HG03378 (cell line): Measurements from ENCODE around the gene ANO10.
"Not testable (repeated sequence)": the region's sequence is repeated elsewhere in the genome, so short reads cannot be mapped to it uniquely, and the experiment has no call there.

Experiments
- ATAC-seq: cut with Tn5 transposase; IDR thresholded peaks from one replicate; pipeline ENCODE4 v1.9.1; 2021; ENCODE audit warnings: mild to moderate bottlenecking, moderate library complexity; ENCODE audit not compliant: unreplicated experiment

Gene ANO10

DNA sequence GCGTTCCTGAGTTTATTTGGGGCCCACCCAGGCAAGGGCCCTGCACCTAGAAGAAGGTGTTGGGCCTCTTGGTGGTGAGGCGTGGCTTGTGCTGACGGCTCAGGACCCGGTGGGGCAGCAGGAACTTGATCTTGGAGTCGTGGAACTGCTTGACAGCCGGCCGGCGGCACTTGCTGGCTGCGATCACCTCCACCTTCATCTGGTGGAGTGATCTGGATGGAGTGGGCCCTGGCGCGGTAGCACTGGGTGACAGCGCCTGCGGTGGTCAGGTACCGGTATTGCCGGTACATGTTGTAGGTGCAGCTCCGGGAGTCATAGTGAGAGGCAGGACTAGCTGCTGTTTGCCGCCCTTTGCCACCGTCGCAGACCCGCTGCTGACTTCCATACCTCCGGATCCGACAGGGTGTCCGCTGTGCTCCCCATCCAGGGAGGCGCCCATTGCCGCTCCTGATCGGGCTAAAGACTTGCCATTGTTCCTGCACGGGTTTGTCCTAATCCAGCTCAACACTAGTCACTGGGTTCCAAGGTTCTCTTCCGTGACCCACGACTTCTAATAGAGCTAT, 136.8 kb downstream of the ANO10 start:
- ATAC-seq = no peak

GRCh38 chr3:43481375-43481774, 140.4 kb downstream of the ANO10 start:
- ATAC-seq = no peak

- ATAC-seq = not testable (repeated sequence)
Observed at GRCh38 chr3:43478839-43479238, 143.0 kb downstream of the ANO10 start.

- no peak for ATAC-seq
Observed at GRCh38 chr3:43478118-43478785, 143.6 kb downstream of the ANO10 start.

GRCh38 chr3:43477600-43477999, 144.2 kb downstream of the ANO10 start:
- ATAC-seq = no peak

GRCh38 chr3:43473737-43474136, 148.1 kb downstream of the ANO10 start:
- ATAC-seq = no peak

- ATAC-seq = no peak
Observed at GRCh38 chr3:43473244-43473643, 148.6 kb downstream of the ANO10 start.

- no peak for ATAC-seq
Observed at GRCh38 chr3:43468133-43468532, 153.7 kb downstream of the ANO10 start.

GRCh38 chr3:43465109-43465508, 156.7 kb downstream of the ANO10 start:
- ATAC-seq = no peak

DNA sequence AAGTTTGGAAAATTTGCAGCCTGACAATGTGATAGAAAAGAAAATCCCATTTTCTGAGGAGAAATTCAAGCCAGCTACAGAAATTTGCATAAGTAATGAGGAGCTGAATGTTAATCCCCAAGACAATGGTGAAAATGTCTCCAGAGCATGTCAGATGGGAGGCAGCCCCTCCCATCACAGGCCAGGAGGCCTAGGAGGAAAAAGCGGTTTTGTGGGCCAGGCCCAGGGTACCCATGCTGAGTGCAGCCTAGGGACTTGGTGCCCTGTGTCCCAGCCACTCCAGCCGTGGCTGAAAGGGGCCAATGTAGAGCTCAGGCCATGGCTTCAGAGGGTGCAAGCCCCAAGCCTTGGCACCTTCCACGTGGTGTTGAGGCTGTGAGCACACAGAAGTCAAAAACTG, 159.2 kb downstream of the ANO10 start:
- not testable (repeated sequence) for ATAC-seq

GRCh38 chr3:43461345-43461744, 160.5 kb downstream of the ANO10 start:
- no peak for ATAC-seq

GRCh38 chr3:43457038-43457437, 164.8 kb downstream of the ANO10 start:
- ATAC-seq = not testable (repeated sequence)

DNA sequence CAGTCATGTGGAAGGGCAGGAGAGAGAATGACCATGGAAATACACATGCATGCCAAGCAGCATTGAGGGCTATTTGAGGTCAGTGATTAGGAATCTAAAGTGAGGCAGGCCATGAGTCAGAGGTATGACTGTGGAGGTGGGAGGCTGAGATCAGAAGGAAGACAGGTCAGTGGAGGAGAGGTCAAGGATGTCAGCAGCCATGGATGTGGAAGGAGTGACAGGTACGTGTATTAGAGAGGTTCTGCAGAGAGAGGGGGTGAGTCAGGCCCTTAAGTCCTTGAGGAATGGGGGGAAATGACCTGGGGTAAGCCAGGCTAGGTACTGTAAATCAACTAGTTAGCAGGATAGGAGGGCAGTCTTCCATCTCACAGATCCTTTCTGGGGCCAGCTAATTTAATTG, 166.6 kb downstream of the ANO10 start:
- ATAC-seq = no peak

DNA sequence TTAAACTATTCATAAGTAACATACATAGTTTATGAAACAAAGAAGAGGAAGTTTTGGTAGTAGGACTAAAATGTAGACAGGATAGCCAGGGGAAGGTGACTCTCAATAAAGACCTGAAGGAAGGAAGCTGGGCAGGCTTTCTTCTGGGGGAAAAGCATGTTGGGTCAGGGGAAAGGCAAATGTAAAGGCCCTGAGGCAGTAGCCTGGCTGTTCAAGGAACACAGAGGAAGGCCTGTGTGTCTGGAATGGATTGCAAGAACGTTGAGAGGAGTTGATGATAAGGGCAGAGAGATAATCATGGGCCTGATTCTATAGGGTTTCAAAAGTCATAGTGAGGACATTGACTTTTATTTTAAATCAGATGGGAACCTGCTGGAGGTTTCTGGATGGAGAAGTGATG, 167.8 kb downstream of the ANO10 start:
- ATAC-seq = no peak

- no peak for ATAC-seq
Observed at GRCh38 chr3:43451670-43452254, 170.0 kb downstream of the ANO10 start.

GRCh38 chr3:43448098-43448497, 173.7 kb downstream of the ANO10 start:
- ATAC-seq = no peak

- no peak for ATAC-seq
Observed at GRCh38 chr3:43445820-43446219, 176.0 kb downstream of the ANO10 start.

DNA sequence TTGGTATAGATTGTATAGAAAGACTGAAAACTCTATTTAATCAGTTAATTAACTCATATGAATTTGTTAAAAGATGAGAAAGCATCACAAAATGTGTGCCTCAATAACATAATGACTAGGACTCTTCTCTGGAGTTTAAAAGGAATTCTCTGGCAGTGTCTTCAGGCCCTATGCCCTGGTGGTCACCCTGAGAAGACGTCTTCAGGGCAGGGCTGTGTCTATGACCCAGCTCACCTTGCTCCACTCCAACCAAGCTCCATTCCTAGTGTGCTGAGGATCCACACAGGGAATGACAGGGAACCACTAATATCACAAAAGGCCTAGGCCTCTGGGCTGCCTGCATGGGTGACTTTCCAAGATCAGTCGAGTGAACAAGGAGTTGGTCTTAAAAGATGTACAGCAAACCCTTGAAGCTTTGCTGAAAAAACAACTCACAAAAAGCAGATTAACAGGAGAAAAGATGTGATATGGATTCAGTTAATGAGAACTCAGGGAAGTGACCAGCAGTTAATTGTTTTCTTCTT, 178.9 kb downstream of the ANO10 start:
- no peak for ATAC-seq

DNA sequence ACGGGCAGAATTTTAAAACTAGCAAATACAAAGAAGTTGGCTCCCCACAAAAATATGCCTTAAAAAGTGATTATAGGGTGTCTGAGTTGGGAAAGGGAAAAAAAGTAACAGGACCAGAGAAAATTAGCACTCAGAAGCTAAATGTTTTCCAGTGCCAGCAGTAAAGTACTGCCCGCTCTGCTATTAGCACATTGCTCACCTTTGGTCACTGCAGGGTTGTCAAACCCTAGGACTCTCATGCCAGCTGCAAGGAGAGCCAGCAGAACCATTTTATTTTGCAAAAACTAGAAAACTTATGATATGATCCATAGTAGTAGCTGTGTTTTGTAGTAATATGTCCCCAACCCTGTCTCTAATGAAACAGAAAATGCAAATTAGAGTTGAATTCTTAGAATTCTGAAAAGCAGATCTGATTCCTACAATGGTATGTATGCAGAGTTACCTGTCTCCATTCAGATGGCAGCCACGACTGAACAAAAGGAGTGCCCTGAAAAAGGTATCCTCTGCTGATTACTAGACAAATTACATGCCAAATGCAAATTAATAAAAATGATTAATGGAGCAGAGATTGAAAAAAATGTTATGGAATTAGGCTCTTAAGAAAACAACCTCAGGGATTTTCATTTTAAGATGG, 185.2 kb downstream of the ANO10 start:
- ATAC-seq = no peak

- ATAC-seq = no peak
Observed at GRCh38 chr3:43435706-43436105, 186.1 kb downstream of the ANO10 start.

DNA sequence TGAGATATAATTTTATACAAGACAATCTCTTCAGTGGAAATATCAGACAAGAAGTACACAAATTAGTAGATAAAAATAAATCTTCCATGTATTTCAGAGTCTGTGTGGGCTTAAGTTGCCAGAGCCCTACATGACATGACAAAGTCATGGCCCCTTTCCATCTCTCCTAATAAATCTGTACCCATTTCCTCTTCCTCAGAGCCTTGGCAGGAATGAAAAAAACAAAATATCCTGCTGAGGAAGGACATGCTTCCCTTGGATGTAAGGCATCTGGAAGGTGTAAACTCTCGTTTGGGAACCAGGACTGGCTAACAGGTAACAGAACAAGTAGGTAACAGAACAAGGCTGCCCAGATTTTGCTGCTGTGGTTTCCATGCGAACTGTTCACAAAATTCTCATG, 187.4 kb downstream of the ANO10 start:
- ATAC-seq = no peak

DNA sequence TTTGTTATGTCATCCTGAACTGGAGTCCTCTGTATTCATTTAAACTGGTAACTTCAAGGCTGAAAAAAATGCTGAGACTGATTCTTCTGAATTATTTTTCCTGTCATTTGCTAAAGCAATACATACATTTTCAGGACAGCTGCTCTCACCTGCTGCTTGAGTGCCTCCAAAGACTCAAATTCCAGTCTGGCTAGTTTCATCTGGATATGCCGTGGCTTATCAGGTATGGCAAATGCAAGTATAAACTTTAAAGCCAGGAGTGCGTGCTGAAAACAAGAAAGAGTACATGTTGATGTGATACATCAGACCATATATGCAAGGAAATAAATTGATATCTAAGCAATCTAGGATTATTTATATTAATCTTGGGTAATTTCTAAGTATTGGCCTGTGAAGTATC, 189.3 kb downstream of the ANO10 start:
- no peak for ATAC-seq
